22Rv1 (cell line): ENCODE measurements around the gene RNF212.

Experiments used
- CTCF ChIP-seq: fragments of 450-650 bp; IDR thresholded peaks from 2 replicates; pipeline ENCODE4 v1.5.1; 2017; ENCODE audit warnings: mild to moderate bottlenecking
- ZFX ChIP-seq: fragments of 450-650 bp; IDR thresholded peaks from 2 replicates; pipeline ENCODE4 v1.6.1; 2017; ENCODE audit warnings: antibody characterized with exemption, borderline replicate concordance

- TF ChIP-seq CTCF (no peak), ZFX (no peak)
Measured at GRCh38 chr4:1124818-1125217, 11.5 kb upstream of the RNF212 start.
